K562 (cell line): ENCODE results near the gene FBXO17. TPM values are rescaled to one million over a fixed set of nuclear protein-coding genes. Genes with fewer than 3 reads are reported as not detected.

Experiments used
- ZBTB40 ChIP-seq, 2 experiments: fragments of 450-650 bp in 1 of 2; sonication (generic) in 1 of 2; formaldehyde crosslinking in 1 of 2; IDR thresholded peaks; 2 replicates each; pipeline versions ENCODE4 v1.7.1 to v1.9.0; 2016 to 2022; ENCODE audit warnings: inconsistent platforms in 1 of 2, mild to moderate bottlenecking in 1 of 2, missing genetic modification reagents in 1 of 2
- polyA plus RNA-seq, 8 experiments: library from polyadenylated mRNA; depleted of rRNA in 4 of 8; stranded (reverse) in 5 of 8; unstranded in 3 of 8; fragments of >200 nt; fragmentation: Nextera tagmentation in 2 of 8; fragmentation: Illumina TruSeq in 1 of 8; extraction: Ambion mirVana in 2 of 8; extraction: Trizol in 1 of 8; gene quantifications; 2 replicates each; pipeline versions ENCODE4 v1.2.1 to v1.2.3, GENCODE V29; 2011 to 2014; ENCODE audit warnings: inconsistent platforms in 1 of 8, missing spikeins in 1 of 8
- total RNA-seq, 7 experiments: library from RNA; depleted of rRNA in 6 of 7; stranded (reverse); fragments of >200 nt in 6 of 7; fragmentation: Illumina TruSeq in 2 of 7; extraction: Trizol in 2 of 7; gene quantifications; 2 replicates each; pipeline versions ENCODE4 v1.2.1 to v1.2.3, GENCODE V29; 2011 to 2021; ENCODE audit warnings: low replicate concordance in 1 of 7

Gene FBXO17
- total and polyA plus RNA-seq, 9 of the 15 experiments (the other 6 are each of a cell fraction or from before 2014, with no cell fraction given), result 4.1 to 27.1 (median 19.0) TPM

- TF ChIP-seq ZBTB40 (IDR thresholded peaks at IDR 0.05), result no peak
- no peak for TF ChIP-seq ZBTB40 (CRISPR knock-in tag; IDR thresholded peaks at IDR 0.05)
Observed at GRCh38 chr19:39021063-39021462, 45.5 kb upstream of the FBXO17 start (continued).
